ENCODE results near the gene TMPRSS11A. TPM values are rescaled to one million over a fixed set of nuclear protein-coding genes. Genes with fewer than 3 reads are reported as not detected.

TMPRSS11A gene
- total RNA-seq, 4 donors from 2014 or later, result not detected

DNA sequence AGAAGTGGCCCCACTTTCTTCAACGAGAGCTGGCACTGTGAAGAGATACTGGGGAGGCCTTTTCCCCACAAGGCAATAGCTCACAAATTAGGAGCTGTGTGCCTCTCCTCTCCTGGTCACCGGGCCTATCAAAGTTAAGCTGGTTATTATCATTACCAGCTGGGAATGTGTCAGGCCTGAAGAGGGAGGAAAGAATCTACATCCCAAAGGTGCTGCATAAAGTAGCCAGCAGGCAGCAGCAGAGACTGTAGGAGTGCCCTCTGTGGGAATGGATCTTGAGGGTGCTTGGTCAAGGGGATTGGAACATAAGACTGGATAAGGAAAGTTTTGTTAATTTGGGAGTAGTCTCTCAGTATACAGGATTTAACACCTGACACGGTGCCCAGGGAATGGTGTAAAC, 70.4 kb downstream of the TMPRSS11A start:
- Histone ChIP-seq H3K4me1 (no peaks in the 10 kb centered on the region), H3K27ac (no peak overlapping the region), H3K27me3 (no peaks in the 10 kb centered on the region), H3K4me3 (no peak overlapping the region), H3K36me3 (no peaks in the 10 kb centered on the region), H3K9me3 (no peaks in the 10 kb centered on the region)
- no peak for DNase-seq
- TF ChIP-seq, protein P1, sequence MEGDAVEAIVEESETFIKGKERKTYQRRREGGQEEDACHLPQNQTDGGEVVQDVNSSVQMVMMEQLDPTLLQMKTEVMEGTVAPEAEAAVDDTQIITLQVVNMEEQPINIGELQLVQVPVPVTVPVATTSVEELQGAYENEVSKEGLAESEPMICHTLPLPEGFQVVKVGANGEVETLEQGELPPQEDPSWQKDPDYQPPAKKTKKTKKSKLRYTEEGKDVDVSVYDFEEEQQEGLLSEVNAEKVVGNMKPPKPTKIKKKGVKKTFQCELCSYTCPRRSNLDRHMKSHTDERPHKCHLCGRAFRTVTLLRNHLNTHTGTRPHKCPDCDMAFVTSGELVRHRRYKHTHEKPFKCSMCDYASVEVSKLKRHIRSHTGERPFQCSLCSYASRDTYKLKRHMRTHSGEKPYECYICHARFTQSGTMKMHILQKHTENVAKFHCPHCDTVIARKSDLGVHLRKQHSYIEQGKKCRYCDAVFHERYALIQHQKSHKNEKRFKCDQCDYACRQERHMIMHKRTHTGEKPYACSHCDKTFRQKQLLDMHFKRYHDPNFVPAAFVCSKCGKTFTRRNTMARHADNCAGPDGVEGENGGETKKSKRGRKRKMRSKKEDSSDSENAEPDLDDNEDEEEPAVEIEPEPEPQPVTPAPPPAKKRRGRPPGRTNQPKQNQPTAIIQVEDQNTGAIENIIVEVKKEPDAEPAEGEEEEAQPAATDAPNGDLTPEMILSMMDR (IDR thresholded peaks at IDR 0.05), result no peak
- TF ChIP-seq POLR2A (IDR thresholded peaks at IDR 0.05), result no peak

GRCh38 chr4:67892253-67892652, 71.0 kb downstream of the TMPRSS11A start:
- Histone ChIP-seq H3K27me3 (no peaks in the 10 kb centered on the region), H3K4me1 (no peaks in the 10 kb centered on the region), H3K27ac (no peak overlapping the region), H3K4me3 (no peak overlapping the region), H3K36me3 (no peaks in the 10 kb centered on the region), H3K9me3 (no peaks in the 10 kb centered on the region)
- DNase-seq, result no peak
- TF ChIP-seq POLR2A (IDR thresholded peaks at IDR 0.05), result no peak
- TF ChIP-seq, protein P1 (IDR thresholded peaks at IDR 0.05), result no peak

DNA sequence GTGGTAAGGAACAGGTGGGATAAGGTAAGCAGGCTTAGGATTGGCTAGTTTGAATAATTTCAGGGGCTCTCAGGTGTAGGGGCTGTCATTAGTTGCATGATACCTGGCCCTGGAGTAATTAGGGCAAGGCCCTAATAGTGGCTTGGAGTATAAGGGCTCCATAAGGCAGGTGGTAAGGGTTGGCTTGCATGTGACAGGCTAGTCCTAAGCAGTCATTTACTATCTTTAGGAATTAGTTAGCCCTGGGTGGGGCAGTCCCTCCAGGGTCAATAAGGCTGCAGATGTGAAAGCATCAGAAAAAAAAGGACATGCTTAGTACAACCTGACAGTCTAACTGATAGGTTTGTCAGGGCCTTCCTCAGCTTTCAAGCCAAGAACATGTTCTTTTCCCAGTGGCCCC, 71.6 kb downstream of the TMPRSS11A start:
- no peaks in the 10 kb centered on the region for H3K27me3 ChIP-seq
- H3K4me3 ChIP-seq, result no peak overlapping the region

GRCh38 chr4:67886281-67886680, 77.0 kb downstream of the TMPRSS11A start:
- Histone ChIP-seq H3K27ac (no peak overlapping the region), H3K36me3 (no peaks in the 10 kb centered on the region), H3K4me1 (no peaks in the 10 kb centered on the region), H3K27me3 (no peaks in the 10 kb centered on the region), H3K9me3 (no peaks in the 10 kb centered on the region), H3K4me3 (no peak overlapping the region)
- DNase-seq, result no peak
- TF ChIP-seq, protein P1 (IDR thresholded peaks at IDR 0.05), result no peak
- no peak for TF ChIP-seq POLR2A (IDR thresholded peaks at IDR 0.05)

More for the DNA sequence above, 71.6 kb downstream of the TMPRSS11A start:
- no peaks in the 10 kb centered on the region for H3K9me3 ChIP-seq
- no peaks in the 10 kb centered on the region for H3K36me3 ChIP-seq
- no peak for TF ChIP-seq POLR2A (IDR thresholded peaks at IDR 0.05)
- TF ChIP-seq, protein P1 (IDR thresholded peaks at IDR 0.05), result no peak
- H3K4me1 ChIP-seq, result no peaks in the 10 kb centered on the region
- no peak overlapping the region for H3K27ac ChIP-seq
- no peak for DNase-seq

- no peak for DNase-seq
- H3K27me3 ChIP-seq, result no peaks in the 10 kb centered on the region
- H3K36me3 ChIP-seq, result no peaks in the 10 kb centered on the region
- H3K9me3 ChIP-seq, result no peaks in the 10 kb centered on the region
- no peak overlapping the region for H3K4me3 ChIP-seq
- H3K27ac ChIP-seq, result no peak overlapping the region
- TF ChIP-seq, protein P1 (IDR thresholded peaks at IDR 0.05), result no peak
- no peak for TF ChIP-seq POLR2A (IDR thresholded peaks at IDR 0.05)
- no peaks in the 10 kb centered on the region for H3K4me1 ChIP-seq
Observed at GRCh38 chr4:67885762-67886161, 77.5 kb downstream of the TMPRSS11A start.

GRCh38 chr4:67884701-67885100, 78.6 kb downstream of the TMPRSS11A start:
- no peaks in the 10 kb centered on the region for H3K27me3 ChIP-seq
- no peak overlapping the region for H3K4me3 ChIP-seq
- no peak for DNase-seq
- no peaks in the 10 kb centered on the region for H3K9me3 ChIP-seq
- TF ChIP-seq, protein P1 (IDR thresholded peaks at IDR 0.05), result no peak
- no peak for TF ChIP-seq POLR2A (IDR thresholded peaks at IDR 0.05)
- no peaks in the 10 kb centered on the region for H3K4me1 ChIP-seq
- no peak overlapping the region for H3K27ac ChIP-seq
- H3K36me3 ChIP-seq, result no peaks in the 10 kb centered on the region
